Panc1 (cell line): ENCODE measurements around the gene AQP5.

Experiments
- CTCF ChIP-seq: fragments of 450-650 bp; IDR thresholded peaks from 2 replicates; pipeline ENCODE4 v1.5.1; 2017; ENCODE audit warnings: mild to moderate bottlenecking
- POLR2AphosphoS5 ChIP-seq: IDR thresholded peaks from 2 replicates; pipeline ENCODE4 v1.6.1; 2012; ENCODE audit warnings: mild to moderate bottlenecking, low read depth, low read length, moderate library complexity

DNA sequence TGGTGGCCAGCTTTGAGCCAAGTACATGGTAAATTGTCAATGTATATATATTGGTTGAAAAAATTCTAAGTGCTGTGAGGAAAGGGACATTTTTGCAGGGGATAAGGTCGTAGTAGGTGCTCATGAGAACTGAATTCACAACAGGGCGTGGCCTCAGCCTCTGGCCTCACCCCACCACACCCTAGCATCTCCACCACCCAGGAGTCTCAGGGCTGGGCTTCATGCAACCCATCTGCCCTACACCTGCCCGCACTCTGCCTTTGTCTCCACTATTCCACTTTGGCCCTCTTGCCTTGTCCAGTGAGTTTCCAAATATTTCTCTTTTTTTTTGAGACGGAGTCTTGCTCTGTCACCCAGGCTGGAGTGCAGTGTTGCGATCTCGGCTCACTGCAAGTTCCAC lies 33.2 kb upstream of the AQP5 start:
- TF ChIP-seq POLR2AphosphoS5 (no peak), CTCF (no peak)
